Activated CD8-positive, alpha-beta memory T cell treated with anti-CD3 and anti-CD28 coated beads for 36 hours (primary cell): ENCODE data around the gene MYO5A. TPM values are rescaled to one million over a fixed set of nuclear protein-coding genes. Genes with fewer than 3 reads are reported as not detected.
"Not testable (repeated sequence)": the region's sequence is repeated elsewhere in the genome, so short reads cannot be mapped to it uniquely, and the experiment has no call there.

Experiments used
- CTCF ChIA-PET: fragments of 350-600 bp; sonication (Branson Sonifier 250); formaldehyde crosslinking; loops from one replicate; lab custom pipeline; 2021; ENCODE audit warnings: antibody characterized with exemption; lab: Charles Lee
- POLR2A ChIA-PET: fragments of 350-600 bp; sonication (Branson Sonifier 250); formaldehyde crosslinking; loops from one replicate; lab custom pipeline; 2021; ENCODE audit warnings: antibody characterized with exemption; lab: Charles Lee
- total RNA-seq, 2 experiments: library from RNA; stranded (reverse); gene quantifications; one replicate each; pipeline ENCODE4 v1.2.3, GENCODE V29; 2021

MYO5A gene
- total RNA-seq, 2 experiments from 2014 or later: 28.6 to 30.3 TPM

DNA sequence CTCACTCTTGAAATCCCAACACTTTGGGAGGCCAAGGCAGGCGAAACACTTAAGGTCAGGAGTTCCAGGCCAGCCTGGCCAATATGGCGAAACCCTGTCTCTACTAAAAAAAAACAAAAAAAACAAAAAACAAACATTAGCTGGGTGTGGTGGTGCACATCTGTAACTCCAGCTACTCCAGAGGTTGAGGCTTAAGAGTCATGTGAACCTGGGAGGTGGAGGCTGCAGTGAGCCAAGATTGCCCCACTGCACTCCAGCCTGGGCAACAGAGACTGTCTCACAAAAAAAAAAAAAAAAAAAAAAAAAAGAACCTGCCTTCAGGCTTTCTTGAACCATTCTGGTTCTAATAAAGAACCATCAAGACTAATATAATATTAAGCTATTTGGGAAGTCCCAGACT is 23.6 kb upstream of the MYO5A start:
- POLR2A ChIA-PET: no interaction called here
- CTCF ChIA-PET: interaction anchor here (0.6 to 1.4 kb wide), 3 partner anchors 23 to 181 kb away, joined by 3 to 5 read pairs (median 3); no protein-coding TSS in a partner anchor

DNA sequence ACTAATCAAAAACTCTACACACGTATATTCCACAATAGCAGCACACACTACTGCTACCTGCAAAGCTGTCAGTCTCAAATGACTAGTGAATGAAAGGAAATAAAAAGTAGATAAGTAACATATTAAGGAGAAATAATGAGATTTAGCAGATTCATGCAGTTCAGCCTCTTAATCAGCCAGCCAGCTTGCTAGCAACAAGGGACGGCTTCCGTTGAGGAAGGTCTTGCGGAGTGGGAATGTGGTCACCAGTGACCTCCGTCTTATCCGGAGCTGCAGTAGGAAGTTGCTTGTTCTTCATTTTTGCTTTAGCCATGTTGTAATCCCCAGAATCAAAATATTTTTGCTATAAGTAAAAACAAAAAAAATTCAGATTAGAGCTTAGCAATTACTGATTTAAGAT is 23.1 kb upstream of the MYO5A start:
- CTCF ChIA-PET: interaction anchor here (1.4 kb wide), 1 partner anchor 24 kb away, joined by 3 read pairs; no protein-coding TSS in a partner anchor
- POLR2A ChIA-PET: no interaction called here

GRCh38 chr15:52551186-52551585 is 22.5 kb upstream of the MYO5A start:
- POLR2A ChIA-PET: not testable (repeated sequence)

DNA sequence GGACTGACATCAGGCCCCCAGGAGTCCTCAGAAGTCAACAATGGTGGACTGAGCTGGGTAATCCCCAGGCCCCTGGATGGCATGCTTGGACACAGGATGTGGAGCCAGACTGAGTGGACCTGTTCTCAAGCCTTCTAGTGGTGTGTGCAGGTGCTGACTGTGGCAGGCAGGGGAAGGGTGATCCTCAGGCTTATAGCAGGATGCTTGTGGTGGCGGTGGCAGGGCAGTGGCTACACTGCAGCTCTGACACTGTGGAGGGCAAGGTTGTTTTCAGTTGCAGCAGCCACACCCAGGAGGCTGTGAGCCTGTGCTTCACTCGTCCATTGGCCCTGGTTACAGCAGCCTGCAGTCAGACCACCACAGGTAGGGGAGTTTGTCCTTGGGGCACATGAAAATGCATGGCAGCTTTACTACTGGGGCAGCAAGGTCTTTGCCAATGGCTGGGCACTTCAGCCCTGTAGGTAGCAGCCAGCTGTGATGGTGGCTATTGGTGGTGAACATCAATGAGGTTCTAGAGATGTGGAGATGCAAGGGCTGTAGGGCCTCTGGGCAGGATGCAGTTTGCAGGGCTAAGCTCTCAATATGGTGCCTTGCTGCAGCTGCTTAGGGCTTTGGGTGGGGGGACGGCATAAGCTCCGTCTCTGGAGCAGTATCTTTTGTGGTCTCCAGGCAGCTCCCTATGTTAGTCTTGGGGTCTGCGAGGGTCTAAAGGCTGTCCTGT is 17.5 kb upstream of the MYO5A start:
- ChIA-PET CTCF (interaction anchor here (0.8 kb wide), 1 partner anchor 17 kb away, joined by 3 read pairs; the partner anchor contains the start of gene MYO5A), POLR2A (no interaction called here)

More at GRCh38 chr15:52551186-52551585, 22.5 kb upstream of the MYO5A start:
- CTCF ChIA-PET: interaction anchor here (0.6 to 1.4 kb wide), 2 partner anchors 23 to 54 kb away, joined by 3 read pairs; no protein-coding TSS in a partner anchor

- CTCF ChIA-PET: no interaction called here
- POLR2A ChIA-PET: no interaction called here
These were observed 11.8 kb upstream of the MYO5A start for GRCh38 chr15:52540374-52541012.

DNA sequence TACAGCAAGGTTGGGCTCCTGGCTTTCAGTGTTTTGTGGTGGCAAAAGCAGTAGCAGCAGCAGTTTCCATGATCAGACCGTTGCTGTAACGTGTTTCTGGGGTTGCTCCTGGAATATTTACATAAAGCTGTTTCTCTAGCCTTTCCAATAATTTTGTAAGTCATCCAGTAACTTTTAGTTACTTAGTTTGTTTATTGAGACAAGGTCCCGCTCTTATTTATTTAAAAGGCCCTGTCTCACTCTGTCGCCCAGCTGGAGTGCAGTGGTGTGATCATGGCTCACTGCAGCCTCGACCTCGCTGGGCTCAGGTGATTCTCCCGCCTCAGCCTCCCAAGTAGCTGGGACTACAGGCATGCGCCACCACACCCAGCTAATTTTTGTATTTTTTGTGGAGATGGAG is 8.8 kb upstream of the MYO5A start:
- ChIA-PET POLR2A (no interaction called here), CTCF (interaction anchor here (0.5 kb wide), 1 partner anchor 82 kb away, joined by 3 read pairs; no protein-coding TSS in a partner anchor)

DNA sequence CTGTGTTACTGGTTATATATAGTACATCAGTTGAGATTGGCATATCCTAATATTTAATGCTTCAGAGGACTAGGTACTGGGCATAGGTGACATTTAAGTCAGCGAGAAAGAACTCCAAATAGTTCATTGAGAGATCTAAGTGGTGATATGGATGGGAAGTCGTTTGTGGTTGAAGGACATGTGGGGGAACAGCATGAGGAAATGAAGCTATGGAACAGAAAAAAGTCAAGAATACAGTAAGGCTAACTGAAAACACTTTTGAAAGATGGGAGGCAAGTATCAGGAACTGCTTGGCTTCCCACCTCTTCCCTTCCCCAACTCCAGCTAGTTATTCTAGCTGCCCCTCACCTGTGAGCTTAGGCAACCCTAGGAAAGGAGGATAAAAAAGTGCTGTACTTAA is 3.7 kb upstream of the MYO5A start:
- POLR2A ChIA-PET: no interaction called here
- CTCF ChIA-PET: no interaction called here

DNA sequence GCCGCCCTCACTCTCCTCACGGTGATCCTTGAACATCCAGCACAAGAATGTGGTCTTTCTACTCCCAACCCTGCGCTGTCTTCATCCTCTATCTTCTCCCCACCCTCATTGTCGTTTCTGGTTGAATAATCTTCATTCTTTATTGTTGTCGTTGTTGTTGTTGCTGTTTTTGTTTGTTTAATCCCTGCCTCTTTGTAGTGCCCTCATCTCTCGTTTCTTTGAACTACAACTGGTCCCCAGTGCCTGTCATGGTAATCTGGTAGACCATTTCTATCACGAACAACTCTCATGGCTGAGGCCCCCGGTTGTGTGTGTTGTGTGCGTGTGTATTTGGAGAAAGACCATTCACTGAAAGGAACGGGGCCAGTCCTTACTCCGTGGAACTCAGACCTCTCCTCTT is 1.3 kb upstream of the MYO5A start:
- CTCF ChIA-PET: no interaction called here
- POLR2A ChIA-PET: interaction anchor here (0.8 to 1.0 kb wide), 2 partner anchors 29 to 159 kb away, joined by 3 to 4 read pairs; no protein-coding TSS in a partner anchor

GRCh38 chr15:52529341-52529924 is 753 bp upstream of the MYO5A start:
- ChIA-PET POLR2A (interaction anchor here (0.8 to 1.0 kb wide), 2 partner anchors 29 to 159 kb away, joined by 3 to 4 read pairs; no protein-coding TSS in a partner anchor), CTCF (interaction anchor here (0.9 to 2.5 kb wide), 4 partner anchors 17 to 118 kb away, joined by 3 to 7 read pairs (median 3); no protein-coding TSS in a partner anchor)

GRCh38 chr15:52527911-52528563 is 643 bp downstream of the MYO5A start:
- ChIA-PET CTCF (interaction anchor here (0.6 to 2.5 kb wide), 9 partner anchors 16 to 197 kb away, joined by 3 to 7 read pairs (median 3); no protein-coding TSS in a partner anchor), POLR2A (interaction anchor here (0.5 to 1.4 kb wide), 4 partner anchors 22 to 62 kb away, joined by 4 to 6 read pairs (median 5); no protein-coding TSS in a partner anchor)

DNA sequence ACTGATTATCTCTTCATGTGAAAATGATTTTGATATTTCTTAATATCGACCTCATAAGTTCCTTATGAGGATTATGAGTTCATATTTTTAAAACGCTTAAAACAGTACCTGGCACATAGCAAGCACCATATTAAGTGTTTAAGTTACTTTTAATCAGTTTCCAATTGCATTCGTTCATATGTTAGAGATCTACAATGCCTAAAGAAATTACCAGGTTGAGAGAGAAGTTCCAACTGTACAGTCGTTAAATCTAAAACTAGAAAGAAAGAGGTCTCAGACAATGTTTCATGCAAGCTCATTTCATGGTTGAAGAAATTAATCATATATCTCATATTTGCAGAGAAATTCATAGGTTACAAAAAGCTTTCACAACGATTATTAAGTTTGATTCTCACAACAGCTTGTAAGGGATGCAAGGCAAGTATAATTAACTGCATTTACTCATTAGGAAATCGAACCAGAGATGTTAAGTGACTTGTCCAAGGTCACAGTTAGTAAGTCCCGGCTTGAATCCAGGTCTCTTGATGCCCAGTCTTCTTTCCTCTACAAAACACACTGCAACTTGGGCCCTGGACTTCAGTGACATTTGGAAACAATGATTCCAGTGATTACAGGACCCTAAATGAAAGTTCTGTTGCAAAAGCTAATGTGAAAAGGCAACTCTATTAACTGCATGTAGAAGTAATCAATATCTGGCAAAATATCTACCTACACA is 1.3 kb downstream of the MYO5A start:
- ChIA-PET CTCF (interaction anchor here (1.1 to 2.5 kb wide), 3 partner anchors 25 to 62 kb away, joined by 3 to 7 read pairs (median 7); no protein-coding TSS in a partner anchor), POLR2A (interaction anchor here (0.5 to 1.4 kb wide), 3 partner anchors 31 to 1621 kb away, joined by 4 to 6 read pairs (median 5); no protein-coding TSS in a partner anchor)

DNA sequence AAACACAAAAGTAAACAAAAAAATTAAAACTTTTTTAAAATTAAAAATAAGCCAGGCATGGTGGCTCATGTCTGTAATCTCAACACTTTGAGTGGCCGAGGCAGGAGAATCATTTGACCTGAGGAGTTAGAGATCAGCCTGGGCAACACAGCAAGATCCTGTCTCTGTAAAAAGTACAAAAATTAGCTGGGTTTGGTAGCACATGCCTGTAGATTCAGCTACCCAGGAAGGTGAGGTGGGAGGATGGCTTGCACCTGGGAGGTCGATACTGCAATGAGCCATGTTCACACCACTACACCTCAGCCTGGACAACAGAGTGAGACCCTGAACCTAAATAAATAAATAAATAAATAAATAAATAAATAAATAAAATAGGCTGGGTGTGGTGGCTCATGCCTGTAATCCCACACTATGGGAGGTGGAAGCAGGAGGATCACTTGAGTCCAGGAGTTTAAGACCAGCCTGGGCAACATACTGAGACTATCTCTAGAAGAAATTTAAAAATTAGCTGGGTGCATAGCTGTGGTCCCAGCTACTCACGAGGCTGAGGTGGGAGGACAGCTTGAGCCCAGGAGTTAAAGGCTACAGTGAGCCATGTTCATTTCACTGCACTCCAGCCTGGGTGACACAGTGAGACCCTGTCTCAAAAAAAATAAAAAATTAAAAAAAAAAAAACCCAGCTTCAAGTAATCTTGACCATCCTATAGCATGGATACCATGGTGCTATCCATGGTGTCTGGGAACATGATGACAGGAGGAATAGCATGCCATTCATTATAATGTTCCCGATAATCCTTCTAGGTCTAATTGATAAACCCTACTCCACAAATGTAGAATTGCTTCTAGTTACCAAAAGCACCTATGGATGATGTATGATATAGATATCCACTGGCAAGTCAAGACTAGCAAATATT is 4.2 kb downstream of the MYO5A start:
- ChIA-PET CTCF (interaction anchor here (0.7 to 1.0 kb wide), 2 partner anchors 40 to 148 kb away, joined by 3 read pairs; no protein-coding TSS in a partner anchor), POLR2A (interaction anchor here (0.5 to 1.1 kb wide), 3 partner anchors 34 to 82 kb away, joined by 3 read pairs; no protein-coding TSS in a partner anchor)

DNA sequence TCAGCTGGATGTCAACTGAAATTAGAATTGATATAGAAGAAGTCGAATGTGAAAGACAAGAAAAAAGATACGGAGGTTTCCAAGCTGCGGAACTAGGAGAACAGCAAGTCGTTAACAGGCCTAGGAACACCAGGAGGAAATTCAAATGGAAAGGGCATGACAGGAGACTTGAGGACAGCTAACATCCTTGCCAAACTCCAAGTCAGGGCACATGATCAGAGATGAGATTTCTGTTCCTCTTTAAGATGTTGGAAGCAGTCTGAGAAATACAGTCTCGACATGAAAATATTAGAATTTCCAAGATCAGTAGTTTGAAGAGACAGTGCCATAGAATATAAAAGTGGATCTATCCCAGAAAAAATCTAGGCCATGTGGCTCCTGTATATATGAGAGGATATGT is 5.0 kb downstream of the MYO5A start:
- CTCF ChIA-PET: interaction anchor here (1.0 kb wide), 1 partner anchor 41 kb away, joined by 3 read pairs; no protein-coding TSS in a partner anchor
- POLR2A ChIA-PET: interaction anchor here (0.5 kb wide), 1 partner anchor 35 kb away, joined by 3 read pairs; no protein-coding TSS in a partner anchor

DNA sequence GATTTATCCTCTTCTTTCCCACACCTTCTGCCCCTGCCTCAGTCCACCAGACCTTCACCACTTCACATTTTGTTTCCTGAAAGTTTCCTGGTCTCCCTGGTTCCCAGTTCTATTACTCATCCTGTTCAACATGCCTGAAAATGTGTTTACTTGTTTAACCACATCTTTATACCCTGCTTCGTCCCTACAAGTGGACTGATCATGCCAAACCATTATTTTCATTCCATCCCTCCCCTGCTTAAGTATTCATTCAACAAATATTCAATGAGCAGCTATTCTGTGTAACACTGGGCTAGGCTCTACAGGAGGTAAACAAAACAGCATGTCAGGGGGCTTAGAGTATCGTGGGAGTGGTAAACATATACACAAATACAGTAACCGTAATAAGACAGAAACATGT is 5.5 kb downstream of the MYO5A start:
- ChIA-PET CTCF (no interaction called here), POLR2A (interaction anchor here (0.6 kb wide), 1 partner anchor 143 kb away, joined by 5 read pairs; no protein-coding TSS in a partner anchor)

- ChIA-PET CTCF (no interaction called here), POLR2A (no interaction called here)
These were observed 7.0 kb downstream of the MYO5A start for GRCh38 chr15:52521682-52522081.

- ChIA-PET CTCF (no interaction called here), POLR2A (no interaction called here)
These were observed 8.3 kb downstream of the MYO5A start for GRCh38 chr15:52520421-52520820.
